IPS DF 4.7 (cell line): Measurements from ENCODE around the gene TMEM144.

Experiments used
- DNase-seq: peaks from one replicate; pipeline ENCODE4 v3.0.0-alpha.2; 2013; ENCODE audit warnings: low spot score; ENCODE audit errors: extremely low read depth

Gene TMEM144

DNA sequence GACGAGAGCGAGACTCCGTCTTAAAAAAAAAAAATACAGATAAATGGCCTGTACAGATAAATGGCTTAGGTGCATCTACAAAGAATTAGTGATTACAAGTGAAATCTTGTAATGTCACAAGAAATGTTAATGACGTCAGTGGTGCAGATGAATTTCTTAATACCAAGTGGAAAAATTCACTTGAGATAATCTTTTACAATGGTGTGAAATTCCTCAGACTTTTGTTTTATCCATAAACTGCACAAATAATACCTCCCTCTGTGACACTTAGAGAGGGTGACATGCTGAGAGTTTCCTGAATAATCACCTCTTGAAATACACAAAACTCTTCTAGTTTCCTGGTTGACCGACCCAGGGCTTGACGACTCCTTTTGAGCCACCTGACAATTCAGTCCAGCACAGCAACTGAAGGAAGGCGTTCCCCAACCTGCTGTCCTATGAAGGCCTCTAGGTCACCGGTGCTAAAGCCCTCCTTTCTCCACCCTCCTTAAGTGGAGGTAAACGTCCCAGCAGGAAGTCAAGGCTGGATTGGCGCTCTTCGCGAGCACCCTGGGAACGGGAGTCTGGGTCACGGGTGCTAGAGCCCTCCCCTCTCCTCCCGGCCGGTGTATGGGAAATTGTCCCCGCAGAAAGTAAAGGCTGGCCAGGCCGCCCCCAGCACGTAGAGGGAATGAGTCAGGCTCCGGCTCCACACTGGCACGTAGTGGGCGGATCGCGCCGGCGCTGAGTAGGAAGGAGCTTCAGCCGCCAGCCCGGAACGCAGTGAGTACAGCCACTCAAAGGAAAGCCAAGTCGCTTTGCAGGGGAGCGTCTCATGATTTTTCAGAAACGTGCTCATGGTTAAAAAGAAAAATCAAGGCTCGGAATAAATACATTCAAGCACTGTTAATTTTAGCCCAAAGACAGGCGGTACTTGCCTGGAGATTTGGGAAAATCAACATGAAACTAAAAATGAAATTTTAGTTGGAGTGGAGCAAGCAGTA, at the start of gene TMEM144:
Gene TMEM144 (plus strand): TSS at position 662 of the 983 bp plus-strand sequence. CDS start 2,182 bp downstream, outside the sequence.
- DNase-seq: peak; percentile 49

DNA sequence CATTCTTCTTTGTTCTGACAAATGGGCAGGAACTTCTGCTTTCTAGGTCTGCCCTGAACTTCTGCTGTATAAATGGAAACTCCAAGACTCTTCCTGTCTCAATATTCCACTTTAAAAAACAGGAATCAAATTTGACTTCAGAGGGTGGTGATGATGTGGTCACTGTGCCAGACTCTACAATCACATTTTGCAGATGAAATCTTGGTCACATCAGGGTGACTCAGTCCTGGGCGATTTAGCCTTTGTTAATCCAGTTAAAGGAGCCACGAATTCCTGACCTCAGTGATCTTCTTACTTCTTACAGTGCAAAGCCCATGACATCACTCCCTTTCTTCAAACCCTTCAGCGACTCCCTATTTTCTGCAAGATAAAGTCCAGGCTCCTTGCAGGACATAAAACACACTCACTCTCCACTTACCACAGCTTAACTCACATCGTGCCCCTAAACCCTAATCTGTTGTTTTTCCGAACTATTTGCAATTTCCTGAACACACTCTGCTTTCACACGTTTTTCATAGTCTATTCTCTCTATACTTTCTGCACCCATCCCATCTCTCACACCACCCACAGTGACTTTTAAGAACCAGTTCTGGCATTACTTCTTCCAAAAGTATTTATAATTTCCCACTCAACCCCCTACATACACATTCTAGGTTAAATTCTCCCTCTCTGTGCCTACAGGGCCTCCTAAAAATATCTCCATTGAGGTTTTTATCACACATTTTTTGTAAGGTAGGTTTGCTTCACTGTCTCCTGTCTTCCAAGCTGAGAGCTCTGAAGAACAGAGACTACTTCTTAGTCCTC, 48.5 kb upstream of the TMEM144 start:
- DNase-seq: no peak

DNA sequence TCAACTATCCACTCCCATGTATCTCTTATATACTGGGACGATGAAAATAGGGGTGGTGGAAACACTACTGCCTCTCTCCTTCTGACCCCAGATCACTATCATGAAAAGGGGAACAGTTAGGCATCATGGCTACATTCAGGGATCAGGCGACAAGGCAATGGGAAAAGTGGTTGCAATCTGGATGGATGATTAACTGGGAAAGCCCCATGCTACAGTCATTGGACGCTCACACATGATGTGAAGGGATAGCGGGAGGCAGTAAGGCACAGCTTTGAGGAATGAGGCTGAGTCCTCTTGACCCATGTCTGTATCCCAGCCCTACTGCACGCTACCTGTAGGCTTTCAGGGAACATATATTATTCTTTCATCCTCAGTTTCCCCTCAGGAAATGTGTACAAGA, 47.7 kb upstream of the TMEM144 start:
- no peak for DNase-seq

GRCh38 chr4:158163941-158164767, 46.1 kb upstream of the TMEM144 start:
- DNase-seq: no peak

DNA sequence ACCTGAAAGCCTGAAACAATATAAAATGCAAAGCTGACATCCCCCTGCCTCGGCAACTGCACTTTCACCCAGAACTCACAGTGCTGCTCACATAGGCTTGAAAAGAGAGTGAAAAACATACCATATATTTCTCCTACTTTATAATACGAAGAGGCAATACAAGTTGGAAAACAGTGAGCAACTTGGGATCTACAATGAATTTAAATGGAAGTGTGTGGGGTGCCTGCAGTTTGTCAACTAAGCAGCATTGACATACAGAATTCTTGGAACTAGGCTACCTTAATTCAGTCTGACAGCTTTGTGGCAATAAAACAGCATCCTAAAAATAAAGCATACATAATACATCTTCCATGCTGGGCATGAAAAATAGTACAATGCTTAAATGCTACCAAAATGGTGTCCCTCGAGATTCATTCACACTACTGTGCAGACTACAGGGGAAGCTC, 45.5 kb upstream of the TMEM144 start:
- no peak for DNase-seq

DNA sequence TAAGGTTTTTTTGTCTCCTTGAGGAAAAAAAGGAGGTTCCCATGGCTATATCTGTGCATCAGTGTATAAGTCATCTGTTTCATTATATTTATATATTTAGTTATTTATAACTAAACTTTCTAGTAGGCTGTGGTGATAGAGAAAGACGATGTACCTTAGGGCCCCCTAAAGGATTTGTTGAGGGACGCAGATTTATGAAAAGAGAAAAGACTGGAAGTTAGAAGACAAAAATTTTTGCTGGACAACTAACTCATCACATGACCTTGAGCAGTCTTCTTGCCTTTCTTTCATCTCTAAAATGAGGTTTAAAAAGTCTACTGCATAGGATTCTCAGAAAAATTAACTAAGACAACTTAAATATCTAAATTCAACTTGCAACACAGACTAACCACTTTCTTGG, 43.6 kb upstream of the TMEM144 start:
- DNase-seq: no peak

DNA sequence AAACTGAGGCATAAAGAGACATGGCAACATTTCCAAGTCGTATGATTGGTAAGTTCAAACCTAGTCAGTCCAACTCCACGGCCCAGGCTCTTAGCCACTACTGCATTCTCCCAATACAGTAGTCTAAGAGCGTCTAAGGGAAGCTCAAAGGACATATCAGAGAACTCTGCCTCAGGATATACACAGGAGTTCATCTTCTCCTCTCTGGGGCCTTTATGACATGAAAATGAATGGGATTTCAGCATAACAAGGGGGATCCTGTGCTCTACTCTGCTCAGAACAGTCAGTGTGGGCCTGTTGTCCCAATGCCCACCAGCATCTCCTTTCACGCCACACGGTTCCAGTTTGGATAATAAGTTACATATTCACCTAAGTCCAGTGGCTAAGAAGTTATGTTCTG, 41.7 kb upstream of the TMEM144 start:
- no peak for DNase-seq

DNA sequence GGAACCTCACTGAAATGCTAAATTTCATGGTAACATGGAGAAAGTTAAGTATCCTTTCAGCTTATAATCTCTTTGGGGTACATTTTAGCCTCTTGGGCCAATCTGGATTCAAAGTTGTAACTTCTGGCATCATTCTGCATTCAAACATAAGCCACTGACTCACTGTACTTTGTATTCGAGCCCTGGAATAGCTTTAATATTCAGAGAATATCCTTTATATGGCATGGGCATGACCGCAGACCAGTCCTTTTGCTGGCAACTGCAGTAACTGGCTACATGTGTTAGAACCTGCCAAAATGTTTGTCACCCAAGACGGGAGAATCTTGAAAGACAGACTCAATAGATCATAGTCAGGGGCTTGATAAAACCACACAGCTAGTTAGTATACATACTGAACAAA, 40.8 kb upstream of the TMEM144 start:
- DNase-seq: no peak

DNA sequence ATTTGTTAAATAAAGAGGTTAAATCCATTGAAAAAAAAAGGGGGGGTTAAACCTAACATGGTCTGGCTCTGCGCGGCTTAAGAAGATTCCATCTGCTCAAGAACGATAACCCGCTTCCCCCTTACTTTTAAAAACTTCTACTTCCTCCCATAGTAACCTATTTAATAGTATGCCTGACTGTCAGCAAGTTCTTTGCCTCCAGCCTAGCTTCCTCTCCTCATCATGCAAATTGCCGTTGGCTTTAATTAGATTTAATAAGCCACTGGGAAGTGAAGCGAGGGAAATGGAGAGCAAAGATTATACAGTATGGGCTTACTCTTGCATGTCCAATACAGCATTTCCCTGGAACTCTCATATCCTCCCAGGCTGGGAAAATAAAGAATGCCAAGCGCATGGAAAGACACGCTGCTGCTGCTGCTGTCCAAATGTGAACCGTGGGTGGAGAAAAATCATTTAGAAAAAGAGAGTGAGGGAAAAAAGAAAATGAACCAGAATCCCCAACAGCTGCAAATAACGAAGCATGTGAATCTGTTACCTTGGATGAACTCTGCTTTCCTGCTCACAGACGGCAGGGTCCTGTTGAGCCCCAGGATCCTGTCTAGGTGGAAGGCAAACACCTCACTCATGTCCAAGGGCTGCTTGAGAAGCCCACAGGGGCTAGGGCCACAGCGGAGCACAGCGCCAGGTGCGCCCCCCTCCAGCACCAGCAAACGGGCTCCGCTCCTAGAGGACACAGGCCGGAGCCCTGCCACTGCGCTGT, 40.2 kb upstream of the TMEM144 start:
- no peak for DNase-seq

DNA sequence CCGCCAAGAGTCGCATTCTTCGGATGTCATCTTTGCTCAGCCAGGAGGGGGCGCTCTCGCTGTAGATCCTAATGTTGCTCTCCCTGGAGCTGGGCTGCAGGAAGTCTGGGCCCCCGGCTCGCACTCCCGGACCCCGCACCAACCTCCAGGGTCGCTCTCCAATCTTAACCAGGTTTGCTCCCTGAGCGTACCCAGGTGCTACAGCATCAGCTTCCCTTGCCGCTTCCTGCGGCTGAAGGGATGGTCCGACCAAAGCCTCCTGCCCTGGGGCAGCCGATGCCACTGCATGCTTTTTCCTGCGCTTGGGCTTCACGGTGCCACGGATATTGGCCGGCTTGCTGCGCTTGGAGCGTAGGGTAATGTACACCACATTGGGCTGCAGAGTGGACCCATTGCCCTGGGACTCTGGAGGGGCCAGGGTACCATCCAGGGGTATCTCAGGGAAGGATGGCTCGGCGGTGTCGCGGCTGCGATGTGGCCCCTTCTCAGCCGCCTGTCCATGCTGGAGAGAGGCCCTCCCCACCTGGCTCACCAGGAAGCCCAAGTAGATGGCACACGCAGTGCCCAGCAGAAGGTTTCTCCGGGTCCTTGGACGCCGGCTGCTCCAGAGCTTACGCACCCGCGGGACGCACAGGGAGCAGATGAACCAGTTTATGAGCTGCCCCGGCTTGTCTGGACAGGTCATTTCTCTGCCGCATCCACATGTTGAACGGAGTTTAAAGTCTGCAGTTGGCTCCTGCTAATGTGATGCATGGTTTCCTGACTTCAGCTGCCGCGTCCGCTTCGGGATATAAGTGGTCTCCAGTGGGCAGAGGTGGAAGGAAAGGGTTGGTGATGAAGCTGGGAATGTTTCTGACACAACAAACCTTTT, 39.4 kb upstream of the TMEM144 start:
- DNase-seq: no peak

GRCh38 chr4:158172261-158173258, 37.7 kb upstream of the TMEM144 start, which contains the start of gene GASK1B:
GASK1B (minus strand) TSS chr4:158173025; CDS start chr4:158171375, 1,650 bp downstream.
- no peak for DNase-seq

- no peak for DNase-seq
These were observed 34.2 kb upstream of the TMEM144 start for GRCh38 chr4:158176108-158176507.

GRCh38 chr4:158176776-158177175, 33.5 kb upstream of the TMEM144 start:
- DNase-seq: no peak

GRCh38 chr4:158179465-158179864, 30.8 kb upstream of the TMEM144 start:
- DNase-seq: no peak

GRCh38 chr4:158181906-158182305, 28.4 kb upstream of the TMEM144 start:
- DNase-seq: no peak

- no peak for DNase-seq
These were observed 27.6 kb upstream of the TMEM144 start for GRCh38 chr4:158182736-158183135.

DNA sequence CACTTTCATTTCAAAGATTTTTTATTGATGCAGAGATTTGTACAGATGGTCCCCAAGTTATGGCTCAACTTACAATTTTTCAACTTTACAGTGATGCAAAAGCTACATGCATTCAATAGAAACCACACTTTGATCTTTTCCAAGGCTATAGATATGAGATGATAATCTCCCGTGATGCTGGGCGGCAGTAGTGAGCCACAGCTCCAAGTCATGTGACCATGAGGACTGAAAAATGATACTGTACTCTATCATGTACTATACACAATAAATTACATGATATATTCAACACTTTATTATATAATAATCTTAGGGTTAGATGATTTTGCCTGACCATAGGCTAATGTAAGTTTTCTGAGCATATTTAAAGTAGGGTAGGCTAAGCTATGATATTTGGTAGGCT, 23.5 kb upstream of the TMEM144 start:
- no peak for DNase-seq

DNA sequence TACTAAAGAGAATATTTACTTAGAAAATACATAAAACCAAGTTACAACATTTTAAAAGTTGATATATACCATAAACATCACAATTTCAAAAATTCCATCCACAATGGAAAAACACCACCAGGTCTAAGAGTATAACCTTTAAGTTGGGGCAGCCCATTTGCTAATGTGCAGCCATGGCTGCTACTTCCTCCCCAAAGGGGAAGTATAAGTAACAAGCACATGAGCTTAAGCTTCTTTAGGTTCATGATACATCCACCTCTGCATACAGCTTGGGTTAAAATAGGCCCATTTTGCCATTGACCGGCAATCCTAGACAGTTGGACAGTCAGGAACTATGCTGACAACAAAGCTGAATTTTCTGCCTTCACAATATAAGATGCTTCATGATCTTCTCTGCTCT, 20.9 kb upstream of the TMEM144 start:
- no peak for DNase-seq
